NT2/D1 (cell line): ENCODE data around the gene LMBR1L.

Experiments
- DNase-seq: peaks from one replicate; pipeline ENCODE4 v3.0.0-alpha.2; 2011; ENCODE audit warnings: low read depth, low spot score
- H3K27me3 ChIP-seq: 2 replicates; pipeline ENCODE4 v1.6.0; 2011; ENCODE audit warnings: mild to moderate bottlenecking; ENCODE audit not compliant: insufficient read length, insufficient read depth
- H3K36me3 ChIP-seq: 2 replicates; pipeline ENCODE4 v1.6.1; 2011; ENCODE audit warnings: mild to moderate bottlenecking, low read length, mixed read lengths; ENCODE audit not compliant: insufficient read depth, insufficient read length
- H3K4me1 ChIP-seq: 2 replicates; pipeline ENCODE4 v1.5.1; 2011; ENCODE audit not compliant: insufficient read depth, insufficient read length
- H3K4me3 ChIP-seq: 2 replicates; pipeline ENCODE4 v1.5.1; 2011; ENCODE audit warnings: low read depth; ENCODE audit not compliant: insufficient read length
- H3K9ac ChIP-seq: 2 replicates; pipeline ENCODE4 v1.6.0; 2011; ENCODE audit warnings: low read depth; ENCODE audit not compliant: insufficient read length
- H3K9me3 ChIP-seq: 2 replicates; pipeline ENCODE4 v1.5.1; 2011; ENCODE audit warnings: mild to moderate bottlenecking, low read length; ENCODE audit not compliant: insufficient read depth
- SUZ12 ChIP-seq: IDR thresholded peaks from 2 replicates; pipeline ENCODE4 v1.6.1; 2011; ENCODE audit not compliant: insufficient read length, insufficient read depth; ENCODE audit errors: extremely low read depth
- YY1 ChIP-seq: IDR thresholded peaks from 2 replicates; pipeline ENCODE4 v1.6.1; 2011; ENCODE audit not compliant: insufficient read length, insufficient read depth
- ZNF274 ChIP-seq: IDR thresholded peaks from 2 replicates; pipeline ENCODE4 v1.6.1; 2011; ENCODE audit warnings: mild to moderate bottlenecking, low read depth, low read length

The LMBR1L gene

DNA sequence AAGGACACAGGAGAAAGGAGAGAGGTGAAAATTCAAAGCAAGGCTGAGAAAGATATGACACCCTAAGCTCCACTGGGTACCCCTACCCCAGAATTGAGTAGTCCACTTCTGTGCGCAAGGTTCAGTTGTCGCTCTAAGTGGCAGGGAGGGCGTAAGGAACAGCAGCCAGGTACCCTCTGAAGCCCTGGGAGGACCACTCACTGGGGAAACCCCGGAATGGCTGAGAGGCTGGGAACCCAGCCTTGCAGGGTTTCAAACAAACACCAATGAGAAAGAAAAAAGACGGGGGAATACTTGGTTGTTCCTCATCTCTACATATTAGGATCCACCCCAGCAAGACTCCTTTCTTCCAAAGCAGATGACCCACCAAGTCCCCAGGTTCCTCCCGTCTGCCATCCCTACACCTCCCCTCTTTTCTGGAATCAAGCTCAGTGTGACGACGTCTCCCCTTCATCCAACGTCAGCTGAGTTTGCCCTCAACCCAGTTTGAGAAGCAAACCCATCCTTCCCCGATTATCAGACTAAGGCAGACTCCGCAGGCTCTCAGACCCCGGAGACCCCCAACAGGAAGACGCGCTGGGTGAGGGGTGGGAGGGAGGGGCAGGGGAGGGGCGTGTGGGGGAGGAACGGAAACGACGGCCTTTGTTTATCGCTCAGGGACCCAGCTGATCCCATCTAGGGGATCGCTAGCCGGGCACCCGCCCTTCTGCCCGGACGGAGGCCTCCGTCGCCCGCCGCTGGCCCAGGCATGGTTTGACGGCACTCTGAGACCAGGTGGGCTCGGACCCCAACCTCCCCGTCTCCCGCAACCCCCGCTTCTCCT, 795 bp downstream of the LMBR1L start:
- TF ChIP-seq YY1 (no peak), SUZ12 (no peak), ZNF274 (no peak)
- Histone ChIP-seq H3K36me3 (peaks cover 20% of the 10 kb centered on the region), H3K27me3 (no peaks in the 10 kb centered on the region), H3K4me3 (peak overlapping the region; percentile 89), H3K9me3 (peaks cover 11% of the 10 kb centered on the region; the same call in 1 of the 2 replicates), H3K4me1 (peaks cover 6% of the 10 kb centered on the region), H3K9ac (peak overlapping the region; percentile 95)
- DNase-seq, result no peak

DNA sequence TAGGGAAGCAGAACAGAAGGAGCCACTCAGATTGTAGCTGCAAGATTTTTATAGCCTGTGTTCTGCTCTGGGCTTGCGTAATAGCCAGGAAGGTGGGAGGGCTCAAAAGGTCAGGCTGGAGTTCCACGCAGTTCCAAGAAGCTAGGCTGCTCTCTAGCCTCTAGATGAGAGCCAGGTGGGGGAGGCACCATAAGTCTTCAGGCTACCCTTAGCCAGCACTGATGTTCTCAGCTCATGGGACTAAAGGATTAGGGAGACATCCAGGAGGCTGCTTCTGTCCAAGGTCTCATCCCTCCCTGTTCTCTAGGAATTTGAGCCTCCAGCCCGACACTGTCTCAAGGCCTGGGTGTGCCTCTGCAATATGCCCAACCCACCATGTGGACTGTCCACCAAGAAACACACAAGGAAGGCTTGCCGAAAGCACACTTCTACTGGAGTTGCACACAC, 1.7 kb downstream of the LMBR1L start:
- H3K36me3 ChIP-seq, result peaks cover 23% of the 10 kb centered on the region
- H3K27me3 ChIP-seq, result no peaks in the 10 kb centered on the region
- peak overlapping the region; percentile 89 for H3K4me3 ChIP-seq
- H3K4me1 ChIP-seq, result peaks cover 6% of the 10 kb centered on the region
- DNase-seq, result no peak
- no peak overlapping the region for H3K9ac ChIP-seq
- peaks cover 11% of the 10 kb centered on the region; the same call in 1 of the 2 replicates for H3K9me3 ChIP-seq
- TF ChIP-seq SUZ12, result no peak
- no peak for TF ChIP-seq YY1
- TF ChIP-seq ZNF274, result no peak

DNA sequence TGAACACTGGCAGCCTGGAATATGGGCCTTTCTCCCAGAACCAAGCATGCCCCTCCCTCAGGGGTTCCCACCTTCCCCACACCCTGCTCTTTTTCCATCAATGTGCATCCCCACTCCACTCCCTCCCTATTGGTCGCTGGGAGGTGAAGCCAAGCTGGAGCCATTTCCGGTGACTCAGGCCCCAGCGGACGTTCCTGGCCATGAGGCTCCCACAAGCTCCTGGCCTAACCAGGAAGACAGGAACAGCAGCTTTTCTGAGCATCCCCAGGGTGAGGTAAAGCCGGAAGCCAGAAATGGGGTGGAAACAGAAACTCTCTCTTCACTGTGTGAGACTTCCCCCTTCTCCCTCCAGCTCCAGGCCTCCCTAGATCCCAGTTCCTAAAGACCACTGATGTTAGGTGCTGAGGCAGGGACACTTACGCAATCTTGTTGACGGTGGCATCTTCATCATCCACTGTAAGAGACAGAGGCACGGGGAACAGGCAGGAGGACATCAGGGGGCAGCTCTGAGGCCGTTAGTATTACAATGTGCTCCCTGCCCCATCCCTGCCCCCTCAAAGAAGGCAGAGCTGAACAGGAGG, 5.1 kb downstream of the LMBR1L start:
- Histone ChIP-seq H3K4me3 (no peak overlapping the region), H3K9ac (no peak overlapping the region), H3K36me3 (peaks cover 56% of the 10 kb centered on the region), H3K9me3 (no peaks in the 10 kb centered on the region), H3K4me1 (peaks cover 8% of the 10 kb centered on the region), H3K27me3 (no peaks in the 10 kb centered on the region)
- TF ChIP-seq YY1 (no peak), SUZ12 (no peak), ZNF274 (no peak)
- no peak for DNase-seq

DNA sequence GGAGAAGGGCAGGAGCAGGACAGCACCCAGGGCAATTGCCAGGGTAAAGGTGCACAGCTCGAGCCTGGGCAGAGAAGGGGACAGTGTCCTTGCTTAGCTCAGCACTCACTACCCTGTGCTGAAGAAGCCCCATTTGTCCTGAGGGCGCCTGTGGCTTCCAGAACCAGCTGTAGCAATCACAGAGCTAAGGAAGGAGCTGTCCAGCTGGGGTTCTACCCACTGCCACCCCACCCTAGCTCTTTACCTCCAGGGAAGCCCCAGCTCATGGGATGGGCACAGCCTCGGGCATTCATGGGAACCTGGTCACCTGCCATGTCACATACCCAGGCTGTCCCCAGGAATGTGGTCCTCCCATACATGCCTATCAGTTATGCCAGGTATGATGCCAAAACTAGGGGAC, 5.8 kb downstream of the LMBR1L start:
- Histone ChIP-seq H3K27me3 (no peaks in the 10 kb centered on the region), H3K9ac (no peak overlapping the region), H3K4me1 (peaks cover 8% of the 10 kb centered on the region), H3K4me3 (no peak overlapping the region), H3K36me3 (peaks cover 64% of the 10 kb centered on the region), H3K9me3 (no peaks in the 10 kb centered on the region)
- no peak for TF ChIP-seq SUZ12
- no peak for TF ChIP-seq YY1
- no peak for TF ChIP-seq ZNF274
- DNase-seq, result no peak

DNA sequence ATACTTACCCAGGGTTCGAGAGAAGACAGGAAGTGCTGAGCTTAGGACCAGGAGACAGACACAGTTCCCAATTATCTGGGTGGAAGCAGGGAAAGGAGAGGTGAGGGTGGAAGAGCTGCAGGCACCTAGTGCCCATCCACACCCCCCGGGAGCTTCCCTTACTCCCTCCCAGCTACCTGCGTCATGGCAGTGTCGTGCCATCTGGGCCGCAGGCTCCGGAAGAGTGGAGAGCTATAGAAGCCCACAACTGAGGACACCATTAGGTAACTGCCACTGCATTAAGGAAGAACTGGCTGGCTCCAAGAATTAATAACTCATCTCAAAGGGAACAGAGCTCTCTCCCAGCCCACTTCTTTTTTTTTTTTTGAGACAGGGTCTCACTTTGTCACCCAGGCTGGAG, 10.3 kb downstream of the LMBR1L start:
- Histone ChIP-seq H3K4me1 (peaks cover 6% of the 10 kb centered on the region), H3K9me3 (no peaks in the 10 kb centered on the region), H3K36me3 (peaks cover 70% of the 10 kb centered on the region), H3K9ac (no peak overlapping the region), H3K27me3 (no peaks in the 10 kb centered on the region), H3K4me3 (no peak overlapping the region)
- no peak for DNase-seq
- TF ChIP-seq YY1 (no peak), ZNF274 (no peak), SUZ12 (no peak)

DNA sequence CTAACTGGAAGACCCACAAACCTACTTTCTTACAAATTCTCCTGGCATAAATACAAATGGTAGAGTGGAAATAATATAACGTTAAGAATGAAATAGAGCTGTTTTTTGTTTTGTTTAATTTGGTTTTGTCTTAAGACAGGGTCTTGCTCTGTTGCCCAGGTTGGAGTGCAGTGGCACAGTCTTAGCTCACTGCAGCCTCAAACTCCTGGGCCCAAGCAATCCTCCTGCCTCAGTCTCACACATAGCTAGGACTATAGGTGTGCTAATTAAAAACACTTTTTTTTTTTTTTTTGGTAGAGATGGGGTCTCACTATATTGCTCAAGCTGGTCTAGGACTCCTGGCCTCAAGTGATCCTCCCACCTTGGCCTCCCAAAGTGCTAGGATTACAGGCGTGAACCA, 11.9 kb downstream of the LMBR1L start:
- no peak for DNase-seq
- peaks cover 60% of the 10 kb centered on the region for H3K36me3 ChIP-seq
- TF ChIP-seq ZNF274 (no peak), SUZ12 (no peak), YY1 (no peak)
- H3K9ac ChIP-seq, result no peak overlapping the region
- no peak overlapping the region for H3K4me3 ChIP-seq
- peaks cover 7% of the 10 kb centered on the region for H3K4me1 ChIP-seq
- peaks cover 3% of the 10 kb centered on the region for H3K27me3 ChIP-seq
- H3K9me3 ChIP-seq, result no peaks in the 10 kb centered on the region

DNA sequence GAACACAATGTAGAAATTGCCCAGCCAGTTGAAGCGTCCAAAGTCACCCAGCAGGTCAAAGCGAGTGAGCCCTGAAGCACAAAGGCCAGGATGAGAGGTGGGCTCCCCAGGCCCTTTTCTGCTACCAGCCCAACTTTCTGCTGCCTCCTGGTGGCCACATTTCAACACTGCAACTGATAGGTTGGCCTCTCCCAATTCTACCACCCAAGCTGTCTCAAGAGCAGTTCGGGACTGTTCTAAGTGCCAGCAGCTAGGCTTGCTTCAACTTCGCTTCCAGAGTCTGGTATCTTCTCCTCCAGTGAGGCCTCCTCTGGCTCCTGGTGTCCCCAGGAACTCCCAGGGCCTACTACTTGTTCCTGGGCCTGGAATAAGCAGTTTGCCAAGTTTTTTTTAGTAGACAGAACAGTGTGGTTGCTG, 12.6 kb downstream of the LMBR1L start:
- Histone ChIP-seq H3K36me3 (peaks cover 53% of the 10 kb centered on the region), H3K9ac (no peak overlapping the region), H3K9me3 (no peaks in the 10 kb centered on the region), H3K27me3 (peaks cover 10% of the 10 kb centered on the region), H3K4me1 (peaks cover 7% of the 10 kb centered on the region), H3K4me3 (no peak overlapping the region)
- TF ChIP-seq YY1, result no peak
- no peak for TF ChIP-seq SUZ12
- TF ChIP-seq ZNF274, result no peak
- peak; percentile 57 for DNase-seq
